SK-N-MC (cell line): Measurements from ENCODE around the gene HBE1.
"Not testable (repeated sequence)": the region's sequence is repeated elsewhere in the genome, so short reads cannot be mapped to it uniquely, and the experiment has no call there.

Experiments used
- DNase-seq: peaks from one replicate; pipeline ENCODE4 v3.0.0-alpha.2; 2011; ENCODE audit warnings: low read depth, low spot score
- H3K27ac ChIP-seq: fragments of 200-600 bp; sonication (generic); 2 replicates; pipeline ENCODE4 v1.5.1; 2016; ENCODE audit warnings: mixed run types
- H3K36me3 ChIP-seq: fragments of 200-600 bp; sonication (generic); 2 replicates; pipeline ENCODE4 v1.6.1; 2017; ENCODE audit warnings: antibody characterized with exemption, low read length, mixed read lengths; ENCODE audit not compliant: insufficient read depth
- H3K4me3 ChIP-seq: fragments of 200-600 bp; sonication (generic); 2 replicates; pipeline ENCODE4 v1.5.1; 2016
- H3K9ac ChIP-seq: fragments of 200-600 bp; sonication (generic); 2 replicates; pipeline ENCODE4 v1.8.0; 2017; ENCODE audit warnings: mixed run types, mixed read lengths; ENCODE audit not compliant: insufficient read length
- H3K9me3 ChIP-seq: fragments of 200-600 bp; sonication (generic); 2 replicates; pipeline ENCODE4 v1.6.1; 2017; ENCODE audit warnings: low read depth, mild to moderate bottlenecking, antibody characterized with exemption, low read length, moderate library complexity, mixed read lengths
- EZH2 ChIP-seq: fragments of 200-600 bp; sonication (generic); IDR thresholded peaks from one replicate; pipeline ENCODE4 v1.6.1; 2017; ENCODE audit warnings: antibody characterized with exemption
- FOXP2 ChIP-seq: optimal IDR thresholded peaks from 2 replicates; pipeline ENCODE3; 2011; ENCODE audit warnings: mild to moderate bottlenecking, moderate library complexity; ENCODE audit not compliant: insufficient read depth; ENCODE audit errors: extremely low read length, control extremely low read depth
- POLR2AphosphoS5 ChIP-seq: IDR thresholded peaks from 2 replicates; pipeline ENCODE4 v1.6.1; 2012; ENCODE audit warnings: mild to moderate bottlenecking, low read depth, low read length, borderline replicate concordance

HBE1 gene

DNA sequence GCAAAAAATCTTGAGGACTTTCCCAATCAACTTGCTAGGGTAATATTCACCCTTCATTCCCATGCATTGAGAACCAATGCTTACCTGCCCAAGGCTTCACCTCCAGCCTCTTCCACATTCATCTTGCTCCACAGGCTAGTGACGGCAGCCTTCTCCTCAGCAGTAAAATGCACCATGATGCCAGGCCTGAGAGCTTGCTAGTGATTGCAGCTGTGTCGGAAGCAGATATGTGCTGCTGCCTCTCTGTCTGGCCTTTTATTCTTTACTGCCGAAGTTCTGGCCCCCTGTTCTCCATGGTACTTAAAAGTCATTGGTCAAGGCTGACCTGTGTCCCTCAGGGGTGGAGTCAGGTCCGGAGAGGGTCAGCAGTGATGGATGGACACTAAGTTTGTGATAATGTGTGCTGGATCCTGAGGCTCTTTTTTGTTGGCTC is at the start of gene HBE1:
Gene HBE1 (minus strand): TSS at position 231 of the 433 bp plus-strand sequence. CDS start 55 bp downstream, at position 176.
- no peaks in the 10 kb centered on the region for H3K9me3 ChIP-seq

DNA sequence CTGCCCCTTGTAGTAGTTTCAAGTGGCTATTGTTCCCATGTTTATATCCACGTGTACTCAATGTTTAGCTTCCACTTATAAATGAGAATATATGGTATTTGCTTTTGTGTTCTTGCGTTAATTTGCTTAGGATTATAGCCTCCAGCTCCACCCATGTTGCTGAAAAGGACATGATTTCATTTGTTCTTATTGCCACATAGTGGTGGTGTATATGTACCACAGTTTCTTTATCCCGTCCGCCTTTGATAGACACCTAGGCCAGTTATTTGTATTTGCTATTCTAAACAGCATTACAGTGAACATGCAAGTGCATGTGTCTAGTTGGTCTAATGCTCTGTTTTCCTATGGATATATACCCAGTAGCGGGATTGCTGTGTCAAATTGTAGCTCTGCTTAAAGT is 47.5 kb upstream of the HBE1 start:
- no peak overlapping the region for H3K27ac ChIP-seq
- H3K9me3 ChIP-seq: no peaks in the 10 kb centered on the region
- no peak overlapping the region for H3K4me3 ChIP-seq
- no peak for TF ChIP-seq POLR2AphosphoS5
- no peak for TF ChIP-seq FOXP2
- TF ChIP-seq EZH2: no peak
- H3K36me3 ChIP-seq: no peaks in the 10 kb centered on the region
- no peak for DNase-seq
- no peak overlapping the region for H3K9ac ChIP-seq

More for the DNA sequence above, at the start of gene HBE1:
- Histone ChIP-seq H3K9ac (no peak within 1 kb of the TSS), H3K4me3 (no peak within 1 kb of the TSS), H3K36me3 (no peaks in the 10 kb centered on the region), H3K27ac (no peak within 1 kb of the TSS)
- no peak for TF ChIP-seq FOXP2
- TF ChIP-seq POLR2AphosphoS5: no peak
- TF ChIP-seq EZH2: no peak
- DNase-seq: no peak

DNA sequence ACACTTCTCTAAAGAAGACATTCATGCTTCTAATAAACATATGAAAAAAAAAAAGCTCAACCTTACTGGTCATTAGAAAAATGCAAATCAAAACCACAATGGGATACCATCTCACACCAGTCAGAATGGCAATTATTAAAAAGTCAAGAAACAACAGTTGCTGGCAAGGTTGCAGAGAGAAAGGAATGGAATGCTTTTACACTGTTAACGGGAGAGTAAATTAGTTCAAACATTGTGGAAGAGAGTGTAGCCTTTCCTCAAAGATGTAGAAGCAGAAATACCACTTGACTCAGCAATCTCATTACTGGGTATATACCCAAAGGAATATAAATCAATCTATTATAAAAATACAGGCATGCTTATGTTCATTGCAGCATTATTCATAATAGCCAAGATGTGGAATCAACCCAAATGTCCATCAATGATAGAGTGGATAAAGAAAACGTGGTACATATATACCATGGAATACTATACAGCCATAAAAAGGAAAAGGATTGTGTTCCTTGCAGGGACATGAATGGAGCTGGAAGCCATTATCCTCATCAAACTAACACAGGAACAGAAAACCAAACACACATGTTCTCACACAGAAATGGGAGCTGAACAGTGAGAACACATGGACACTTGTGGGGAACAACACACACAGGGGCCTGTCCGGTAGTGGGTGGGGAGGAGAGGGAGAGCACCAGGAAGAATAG is 43.7 kb upstream of the HBE1 start:
- H3K9me3 ChIP-seq, H3K4me3 ChIP-seq, H3K27ac ChIP-seq, DNase-seq, H3K36me3 ChIP-seq, H3K9ac ChIP-seq: not testable (repeated sequence)

DNA sequence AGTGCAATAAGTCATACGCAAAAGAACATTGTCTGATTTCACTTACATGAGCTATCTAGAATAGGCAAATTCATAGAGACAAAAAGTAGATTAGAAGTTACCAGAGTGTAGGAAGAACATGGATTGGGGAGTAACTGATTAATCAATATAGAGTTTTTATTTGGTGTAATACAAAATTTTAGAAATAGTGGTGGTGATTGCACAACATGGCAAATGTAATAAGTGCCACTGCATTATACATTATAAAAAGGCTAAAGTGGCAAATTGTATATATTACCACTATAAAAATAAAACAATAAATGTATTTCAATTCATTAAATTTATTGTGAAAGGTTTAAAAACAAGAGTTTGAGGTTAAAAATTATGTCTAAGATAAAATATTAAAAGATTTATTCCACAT is 40.7 kb upstream of the HBE1 start:
- Histone ChIP-seq H3K9ac (no peak overlapping the region), H3K27ac (no peak overlapping the region), H3K9me3 (no peaks in the 10 kb centered on the region), H3K36me3 (no peaks in the 10 kb centered on the region), H3K4me3 (no peak overlapping the region)
- DNase-seq: no peak
- no peak for TF ChIP-seq POLR2AphosphoS5
- TF ChIP-seq EZH2: no peak
- no peak for TF ChIP-seq FOXP2

DNA sequence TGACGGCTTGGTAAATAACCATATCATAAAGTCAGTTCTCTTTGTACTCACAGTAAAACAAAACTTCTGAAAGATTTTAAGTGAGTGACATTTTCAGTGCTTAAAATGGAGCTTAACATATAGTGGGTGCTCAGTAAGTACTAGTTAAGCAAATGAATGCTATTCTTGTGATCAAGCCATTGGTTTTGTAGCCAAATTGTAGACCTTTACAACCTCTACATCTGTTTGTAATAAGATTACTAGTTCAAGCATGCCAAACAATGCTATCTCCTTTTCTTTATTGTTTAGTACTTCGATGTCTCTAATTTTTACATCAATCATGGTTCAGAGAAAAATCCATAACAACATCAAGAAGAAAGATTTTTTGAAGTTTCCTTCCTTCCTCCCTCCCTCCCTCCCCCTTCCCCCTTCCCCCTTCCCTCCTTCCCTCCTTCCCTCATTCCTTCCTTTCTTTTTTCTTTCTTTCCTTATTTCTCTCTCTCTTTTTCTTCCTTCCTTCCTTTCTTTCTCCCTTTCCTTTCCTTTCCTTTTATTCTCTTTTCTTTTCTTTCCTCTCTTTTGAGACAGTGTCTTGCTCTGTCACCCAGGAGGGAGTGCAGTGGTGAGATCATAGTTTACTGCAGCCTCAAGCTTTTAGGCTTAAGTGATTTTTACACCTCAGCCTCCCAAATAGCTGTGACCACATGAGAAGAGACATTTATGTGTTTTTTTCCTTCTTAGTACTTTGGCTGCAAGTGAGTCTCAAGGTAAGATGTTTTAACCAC is 37.7 kb upstream of the HBE1 start:
- Histone ChIP-seq H3K36me3 (no peaks in the 10 kb centered on the region), H3K9ac (no peak overlapping the region), H3K4me3 (no peak overlapping the region), H3K9me3 (no peaks in the 10 kb centered on the region), H3K27ac (no peak overlapping the region)
- DNase-seq: no peak
- TF ChIP-seq EZH2 (no peak), FOXP2 (no peak), POLR2AphosphoS5 (no peak)

DNA sequence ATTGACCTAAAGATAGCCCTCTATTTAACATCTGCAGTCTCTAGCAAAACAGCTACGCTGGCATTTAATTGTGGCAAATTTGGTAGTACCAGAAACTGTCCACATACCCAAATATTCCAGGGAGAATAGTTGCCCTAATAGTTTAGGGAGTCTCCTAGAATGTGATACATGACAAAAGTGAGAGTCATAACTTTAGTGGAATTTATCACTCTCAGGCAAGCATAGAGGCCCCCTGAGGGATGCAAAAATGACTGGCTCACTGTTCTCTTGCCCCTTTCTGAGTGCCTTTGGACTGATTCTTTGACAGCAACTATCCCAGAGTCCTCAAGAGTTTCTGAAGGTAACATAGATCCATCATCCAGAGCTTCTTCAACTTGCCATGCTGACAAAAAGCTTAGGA is 34.3 kb upstream of the HBE1 start:
- no peak for DNase-seq
- no peak overlapping the region for H3K27ac ChIP-seq
- no peaks in the 10 kb centered on the region for H3K36me3 ChIP-seq
- no peaks in the 10 kb centered on the region for H3K9me3 ChIP-seq
- no peak overlapping the region for H3K9ac ChIP-seq
- no peak overlapping the region for H3K4me3 ChIP-seq
- TF ChIP-seq EZH2: no peak
- TF ChIP-seq POLR2AphosphoS5: no peak
- TF ChIP-seq FOXP2: no peak

DNA sequence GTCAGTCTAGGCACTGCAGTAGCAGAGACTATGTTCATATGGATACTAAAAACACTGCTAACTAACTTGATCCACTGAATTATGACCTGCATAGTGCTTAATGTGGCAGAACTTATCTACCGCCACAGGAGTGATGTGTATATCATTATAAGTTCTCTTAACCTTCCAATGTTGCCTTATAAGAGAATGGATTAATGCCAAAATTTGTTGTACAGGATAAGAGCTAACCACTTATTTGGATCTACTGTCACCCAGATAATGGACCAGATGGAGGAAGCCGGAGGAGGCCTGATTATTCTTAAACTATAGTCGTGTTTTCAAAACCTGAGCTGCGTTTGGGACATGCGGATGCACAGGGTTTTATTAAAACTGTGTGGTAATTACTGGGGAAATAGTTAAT is 33.9 kb upstream of the HBE1 start:
- DNase-seq: no peak
- Histone ChIP-seq H3K9me3 (no peaks in the 10 kb centered on the region), H3K9ac (no peak overlapping the region), H3K4me3 (no peak overlapping the region), H3K36me3 (no peaks in the 10 kb centered on the region), H3K27ac (no peak overlapping the region)
- no peak for TF ChIP-seq FOXP2
- no peak for TF ChIP-seq POLR2AphosphoS5
- no peak for TF ChIP-seq EZH2

DNA sequence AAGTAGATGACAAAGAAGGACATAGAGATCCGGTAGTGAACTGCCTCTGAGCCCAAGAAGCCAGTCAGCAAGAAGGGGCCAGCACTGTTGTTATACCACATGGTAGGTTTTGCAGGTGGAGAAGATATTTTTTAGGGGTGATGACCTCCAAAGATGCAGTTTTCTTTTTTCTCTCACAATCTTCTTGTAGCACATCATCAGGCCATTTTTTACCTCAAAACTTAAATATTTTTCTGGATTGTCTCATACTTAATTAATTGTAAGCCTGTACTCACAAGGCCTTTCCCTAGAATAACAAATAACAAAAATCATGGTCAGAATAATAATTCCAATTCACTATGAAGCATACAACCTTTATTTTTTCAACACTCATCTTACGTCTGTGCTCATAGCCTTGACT is 32.1 kb upstream of the HBE1 start, which contains the start of gene OR51B4:
Gene OR51B4 (minus strand): TSS at position 101 of the 400 bp plus-strand sequence. CDS start 0 bp downstream, at position 101.
- Histone ChIP-seq H3K9ac (no peak within 1 kb of the TSS), H3K4me3 (no peak within 1 kb of the TSS), H3K27ac (no peak within 1 kb of the TSS), H3K36me3 (no peaks in the 10 kb centered on the region), H3K9me3 (no peaks in the 10 kb centered on the region)
- DNase-seq: no peak
- no peak for TF ChIP-seq POLR2AphosphoS5
- TF ChIP-seq EZH2: no peak
- TF ChIP-seq FOXP2: no peak

DNA sequence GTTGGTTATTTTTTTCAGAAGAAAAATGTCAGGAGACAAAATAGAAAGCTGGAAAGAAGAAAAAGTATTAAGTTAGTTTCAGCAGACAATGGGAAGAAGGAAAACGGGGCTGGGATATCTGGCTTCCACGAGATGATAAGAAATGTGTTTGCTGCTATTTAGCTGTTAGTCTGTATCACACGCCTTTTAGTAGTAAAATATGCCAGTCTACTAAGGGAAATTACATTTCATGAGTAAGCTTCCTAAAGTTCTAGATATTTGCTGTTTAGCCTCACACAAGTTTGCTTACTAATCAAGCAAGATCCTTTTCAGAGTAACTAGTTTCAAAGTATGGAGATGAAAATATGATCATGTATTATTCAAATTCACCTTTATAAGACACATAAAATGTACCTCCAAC is 30.5 kb upstream of the HBE1 start:
- no peak overlapping the region for H3K27ac ChIP-seq
- H3K9me3 ChIP-seq: no peaks in the 10 kb centered on the region
- DNase-seq: no peak
- no peak overlapping the region for H3K4me3 ChIP-seq
- TF ChIP-seq POLR2AphosphoS5: no peak
- no peak for TF ChIP-seq EZH2
- no peak for TF ChIP-seq FOXP2
- no peaks in the 10 kb centered on the region for H3K36me3 ChIP-seq
- H3K9ac ChIP-seq: no peak overlapping the region
